Lower leg skin (tissue), 3 donors: ENCODE data around the gene ABCC4.

Experiments used
- POLR2A ChIP-seq, 2 donors: fragments of 450-650 bp; IDR thresholded peaks; one replicate each; pipeline ENCODE4 v1.6.1; 2016 to 2017; ENCODE audit warnings: antibody characterized with exemption in 2 of 2, mild to moderate bottlenecking in 1 of 2, moderate library complexity in 1 of 2
- TF ChIP-seq, protein P1 (sequence below), 3 donors: fragments of 450-650 bp; IDR thresholded peaks; one replicate each; pipeline ENCODE4 v1.5.1; 2016; ENCODE audit warnings: antibody characterized with exemption in 3 of 3, mild to moderate bottlenecking in 3 of 3, moderate library complexity in 2 of 3

GRCh38 chr13:95160112-95160906, 140.9 kb downstream of the ABCC4 start:
- TF ChIP-seq, protein P1, sequence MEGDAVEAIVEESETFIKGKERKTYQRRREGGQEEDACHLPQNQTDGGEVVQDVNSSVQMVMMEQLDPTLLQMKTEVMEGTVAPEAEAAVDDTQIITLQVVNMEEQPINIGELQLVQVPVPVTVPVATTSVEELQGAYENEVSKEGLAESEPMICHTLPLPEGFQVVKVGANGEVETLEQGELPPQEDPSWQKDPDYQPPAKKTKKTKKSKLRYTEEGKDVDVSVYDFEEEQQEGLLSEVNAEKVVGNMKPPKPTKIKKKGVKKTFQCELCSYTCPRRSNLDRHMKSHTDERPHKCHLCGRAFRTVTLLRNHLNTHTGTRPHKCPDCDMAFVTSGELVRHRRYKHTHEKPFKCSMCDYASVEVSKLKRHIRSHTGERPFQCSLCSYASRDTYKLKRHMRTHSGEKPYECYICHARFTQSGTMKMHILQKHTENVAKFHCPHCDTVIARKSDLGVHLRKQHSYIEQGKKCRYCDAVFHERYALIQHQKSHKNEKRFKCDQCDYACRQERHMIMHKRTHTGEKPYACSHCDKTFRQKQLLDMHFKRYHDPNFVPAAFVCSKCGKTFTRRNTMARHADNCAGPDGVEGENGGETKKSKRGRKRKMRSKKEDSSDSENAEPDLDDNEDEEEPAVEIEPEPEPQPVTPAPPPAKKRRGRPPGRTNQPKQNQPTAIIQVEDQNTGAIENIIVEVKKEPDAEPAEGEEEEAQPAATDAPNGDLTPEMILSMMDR (IDR thresholded peaks at IDR 0.05): no peak
- no peak for TF ChIP-seq POLR2A (IDR thresholded peaks at IDR 0.05)
